Activated CD4-positive, alpha-beta T cell treated with anti-CD3 and anti-CD28 coated beads for 48 hours (primary cell): Measurements from ENCODE around the gene KLHL29.
A peak's percentile ranks its signal among the peaks of the same experiment; 100 is the strongest.

Experiments
- DNase-seq: peaks from one replicate; pipeline ENCODE4 v3.0.0-alpha.2; 2020

The KLHL29 gene

GRCh38 chr2:23452853-23453420 is 68.0 kb downstream of the KLHL29 start:
- DNase-seq = peak; percentile 31

GRCh38 chr2:23453432-23453831 is 68.5 kb downstream of the KLHL29 start:
- no peak for DNase-seq

- no peak for DNase-seq
Measured at GRCh38 chr2:23453836-23454460, 69.0 kb downstream of the KLHL29 start.

- no peak for DNase-seq
Measured at GRCh38 chr2:23454501-23455120, 69.6 kb downstream of the KLHL29 start.

- DNase-seq = no peak
Measured at GRCh38 chr2:23456396-23456795, 71.4 kb downstream of the KLHL29 start.

- no peak for DNase-seq
Measured at GRCh38 chr2:23456881-23457760, 72.1 kb downstream of the KLHL29 start.

GRCh38 chr2:23457990-23458682 is 73.2 kb downstream of the KLHL29 start:
- DNase-seq = no peak

- DNase-seq = no peak
Measured at GRCh38 chr2:23459032-23459431, 74.1 kb downstream of the KLHL29 start.

- DNase-seq = no peak
Measured at GRCh38 chr2:23460228-23460627, 75.2 kb downstream of the KLHL29 start.

- no peak for DNase-seq
Measured at GRCh38 chr2:23460993-23461392, 76.0 kb downstream of the KLHL29 start.

GRCh38 chr2:23464156-23464555 is 79.2 kb downstream of the KLHL29 start:
- no peak for DNase-seq

- no peak for DNase-seq
Measured at GRCh38 chr2:23464905-23465537, 80.0 kb downstream of the KLHL29 start.

GRCh38 chr2:23465936-23466335 is 81.0 kb downstream of the KLHL29 start:
- no peak for DNase-seq

GRCh38 chr2:23467618-23468017 is 82.6 kb downstream of the KLHL29 start:
- DNase-seq = no peak

GRCh38 chr2:23468474-23469141 is 83.6 kb downstream of the KLHL29 start:
- DNase-seq = no peak

- no peak for DNase-seq
Measured at GRCh38 chr2:23469142-23469540, 84.2 kb downstream of the KLHL29 start.

GRCh38 chr2:23475036-23475435 is 90.1 kb downstream of the KLHL29 start:
- DNase-seq = no peak

GRCh38 chr2:23475473-23475872 is 90.5 kb downstream of the KLHL29 start:
- no peak for DNase-seq

- no peak for DNase-seq
Measured at GRCh38 chr2:23476786-23477185, 91.8 kb downstream of the KLHL29 start.

GRCh38 chr2:23477392-23477791 is 92.4 kb downstream of the KLHL29 start:
- no peak for DNase-seq

- DNase-seq = no peak
Measured at GRCh38 chr2:23478087-23478932, 93.3 kb downstream of the KLHL29 start.
